H1 (cell line): Measurements from ENCODE around the gene GRXCR2. TPM values are rescaled to one million over a fixed set of nuclear protein-coding genes. Genes with fewer than 3 reads are reported as not detected.

Experiments
- CTCF ChIA-PET: fragments of 300-600 bp; sonication (Branson Sonifier 250); formaldehyde crosslinking; loops from one replicate; lab custom pipeline; 2021; ENCODE audit not compliant: partially characterized antibody; lab: Charles Lee
- POLR2A ChIA-PET: fragments of 300-600 bp; sonication (Branson Sonifier 250); formaldehyde crosslinking; loops from one replicate; lab custom pipeline; 2021; ENCODE audit warnings: inconsistent platforms; ENCODE audit not compliant: partially characterized antibody; lab: Charles Lee
- DNase-seq, 2 experiments: peaks; one replicate each; pipeline versions ENCODE4 v3.0.0 to v3.0.0-alpha.2; 2010 to 2022; ENCODE audit warnings: low spot score in 2 of 2, low read depth in 1 of 2, mixed read lengths in 1 of 2
- FAIRE-seq: peaks from 2 replicates; lab custom pipeline; 2011; peaks lifted over from hg19 to GRCh38; lab: Jason Lieb, UNC
- H2AFZ ChIP-seq: 2 replicates; pipeline ENCODE4 v1.8.1; 2012; ENCODE audit warnings: low read length, inconsistent platforms
- H2AK5ac ChIP-seq: 2 replicates; pipeline ENCODE4 v1.6.1; 2013; ENCODE audit warnings: low read depth, low read length
- H2BK120ac ChIP-seq: replicated peaks from 2 replicates; pipeline ENCODE3; 2013; ENCODE audit warnings: low read depth, low read length, inconsistent platforms
- H2BK12ac ChIP-seq: 2 replicates; pipeline ENCODE4 v1.6.1; 2013; ENCODE audit warnings: low read depth, low read length
- H2BK15ac ChIP-seq: 2 replicates; pipeline ENCODE4 v1.6.1; 2013; ENCODE audit warnings: low read length
- H2BK20ac ChIP-seq: 2 replicates; pipeline ENCODE4 v1.6.1; 2013; ENCODE audit warnings: low read length
- H2BK5ac ChIP-seq: 2 replicates; pipeline ENCODE4 v1.6.1; 2013; ENCODE audit warnings: low read depth, low read length
- H3K14ac ChIP-seq: 2 replicates; pipeline ENCODE4 v1.6.1; 2013; ENCODE audit warnings: inconsistent platforms; ENCODE audit not compliant: insufficient read length
- H3K18ac ChIP-seq: 2 replicates; pipeline ENCODE4 v1.6.1; 2013; ENCODE audit warnings: low read length; ENCODE audit errors: extremely low read depth
- H3K23ac ChIP-seq: 2 replicates; pipeline ENCODE4 v1.6.1; 2013; ENCODE audit warnings: inconsistent platforms; ENCODE audit not compliant: insufficient read length
- H3K23me2 ChIP-seq: 2 replicates; pipeline ENCODE4 v1.6.1; 2013; ENCODE audit warnings: low read depth, low read length
- H3K27ac ChIP-seq: 2 replicates; pipeline ENCODE4 v1.6.1; 2011; ENCODE audit warnings: low read depth, low read length, inconsistent platforms
- H3K27me3 ChIP-seq, 4 experiments: replicated peaks in 1 of 4; 1 replicate in 1 of 4; 2 replicates in 3 of 4; pipeline versions ENCODE4 v1.6.1 to v1.8.1; 2011 to 2013; ENCODE audit warnings: low read length in 3 of 4, mild to moderate bottlenecking in 3 of 4, inconsistent platforms in 2 of 4, mixed read lengths in 2 of 4, moderate library complexity in 1 of 4; ENCODE audit not compliant: control insufficient read depth in 3 of 4, insufficient read depth in 3 of 4; ENCODE audit errors: extremely low read depth in 1 of 4
- H3K36me3 ChIP-seq, 4 experiments: 2 replicates each; pipeline versions ENCODE4 v1.6.1 to v1.8.1; 2011 to 2013; ENCODE audit warnings: mild to moderate bottlenecking in 4 of 4, low read length in 3 of 4, moderate library complexity in 2 of 4, control low read depth in 1 of 4, inconsistent platforms in 1 of 4; ENCODE audit not compliant: insufficient read depth in 4 of 4, control insufficient read depth in 2 of 4
- H3K4ac ChIP-seq: replicated peaks from 2 replicates; pipeline ENCODE3; 2013; ENCODE audit warnings: low read length, low read depth, mixed read lengths, inconsistent platforms; ENCODE audit not compliant: insufficient read length
- H3K4me1 ChIP-seq, 4 experiments: replicated peaks in 1 of 4; 1 replicate in 1 of 4; 2 replicates in 3 of 4; pipeline versions ENCODE4 v1.6.1 to v1.8.1; 2011 to 2013; ENCODE audit warnings: low read length in 3 of 4, inconsistent platforms in 2 of 4, mixed read lengths in 1 of 4; ENCODE audit not compliant: insufficient read depth in 4 of 4, control insufficient read depth in 3 of 4
- H3K4me2 ChIP-seq, 2 experiments: 2 replicates each; pipeline versions ENCODE4 v1.6.1 to v1.8.1; 2011 to 2013; ENCODE audit warnings: low read depth in 2 of 2, low read length in 2 of 2, control low read depth in 1 of 2, inconsistent platforms in 1 of 2, mild to moderate bottlenecking in 1 of 2; ENCODE audit not compliant: insufficient read depth in 1 of 2
- H3K4me3 ChIP-seq, 4 experiments: fragments of 200-600, 300-600 bp in 1 of 4; sonication (generic), shearing (Covaris generic), sonication (Bioruptor Twin) in 1 of 4; 2 replicates each; pipeline versions ENCODE4 v1.5.1 to v1.8.1; 2011 to 2016; ENCODE audit warnings: low read length in 4 of 4, low read depth in 3 of 4, control low read depth in 2 of 4, inconsistent platforms in 2 of 4, mild to moderate bottlenecking in 2 of 4, mixed read lengths in 1 of 4, moderate library complexity in 1 of 4; ENCODE audit not compliant: insufficient read depth in 2 of 4; ENCODE audit errors: extremely low read depth in 1 of 4
- H3K56ac ChIP-seq: replicated peaks from 2 replicates; pipeline ENCODE3; 2013; ENCODE audit warnings: low read depth, mild to moderate bottlenecking, mixed read lengths, low read length, inconsistent platforms; ENCODE audit not compliant: insufficient read length
- H3K79me1 ChIP-seq: 2 replicates; pipeline ENCODE4 v1.6.1; 2013; ENCODE audit warnings: low read depth, low read length, control low read depth
- H3K79me2 ChIP-seq, 2 experiments: 2 replicates each; pipeline versions ENCODE4 v1.6.1 to v1.8.1; 2012 to 2013; ENCODE audit warnings: low read length in 2 of 2, mild to moderate bottlenecking in 2 of 2, inconsistent platforms in 1 of 2; ENCODE audit not compliant: insufficient read depth in 2 of 2, control insufficient read depth in 1 of 2
- H3K9ac ChIP-seq, 4 experiments: replicated peaks in 1 of 4; 1 replicate in 1 of 4; 2 replicates in 3 of 4; pipeline versions ENCODE4 v1.6.1 to v1.8.1; 2011 to 2013; ENCODE audit warnings: low read depth in 3 of 4, low read length in 3 of 4, control low read depth in 2 of 4, mild to moderate bottlenecking in 2 of 4, moderate library complexity in 2 of 4, inconsistent platforms in 1 of 4; ENCODE audit errors: extremely low read depth in 1 of 4
- H3K9me3 ChIP-seq, 2 experiments: 2 replicates each; pipeline versions ENCODE4 v1.6.1 to v1.8.1; 2012 to 2013; ENCODE audit warnings: mild to moderate bottlenecking in 2 of 2, moderate library complexity in 2 of 2, control low read depth in 1 of 2, inconsistent platforms in 1 of 2, low read depth in 1 of 2, low read length in 1 of 2, mixed read lengths in 1 of 2; ENCODE audit not compliant: insufficient read depth in 2 of 2
- H4K20me1 ChIP-seq, 2 experiments: replicated peaks in 1 of 2; 2 replicates each; pipeline versions ENCODE3 to v1.8.1; 2011 to 2013; ENCODE audit warnings: inconsistent platforms in 2 of 2, low read length in 2 of 2, mild to moderate bottlenecking in 1 of 2; ENCODE audit not compliant: insufficient read depth in 2 of 2, control insufficient read depth in 1 of 2
- H4K5ac ChIP-seq: 2 replicates; pipeline ENCODE4 v1.6.1; 2013; ENCODE audit warnings: low read length, low read depth, mixed read lengths, inconsistent platforms; ENCODE audit not compliant: insufficient read length
- H4K8ac ChIP-seq: 2 replicates; pipeline ENCODE4 v1.8.0; 2013; ENCODE audit warnings: mild to moderate bottlenecking, moderate library complexity, low read length, inconsistent platforms; ENCODE audit not compliant: insufficient read depth; ENCODE audit errors: extremely low read depth
- H4K91ac ChIP-seq: replicated peaks from 2 replicates; pipeline ENCODE3; 2013; ENCODE audit warnings: low read length, mixed read lengths, inconsistent platforms; ENCODE audit not compliant: insufficient read length
- GTF2F1 ChIP-seq: IDR thresholded peaks from 2 replicates; pipeline ENCODE4 v1.6.1; 2012; ENCODE audit warnings: low read depth, low read length, improper control_type of control experiment, borderline replicate concordance
- POLR2A ChIP-seq, 2 experiments: IDR thresholded peaks; 1 replicate in 1 of 2; 2 replicates in 1 of 2; pipeline ENCODE4 v1.6.1; 2011; ENCODE audit warnings: low read depth in 2 of 2, low read length in 2 of 2, mild to moderate bottlenecking in 2 of 2; ENCODE audit errors: control extremely low read depth in 1 of 2
- POLR2AphosphoS5 ChIP-seq: IDR thresholded peaks from 2 replicates; pipeline ENCODE4 v1.6.1; 2011; ENCODE audit warnings: low read depth, low read length
- RFX5 ChIP-seq: IDR thresholded peaks from 2 replicates; pipeline ENCODE4 v1.6.1; 2011; ENCODE audit warnings: low read depth, low read length, improper control_type of control experiment, borderline replicate concordance
- WGBS, 2 experiments: shearing (Covaris generic) in 1 of 2; methylation state at CpG; one replicate each; pipeline versions ENCODE4 v1.1.6 to v1.1.7; 2013 to 2015; ENCODE audit warnings: low lambda C conversion rate in 2 of 2, mixed read lengths in 2 of 2, inconsistent platforms in 1 of 2, low coverage in 1 of 2, missing lambda C conversion rate in 1 of 2; ENCODE audit not compliant: insufficient replicate concordance in 2 of 2, insufficient coverage in 1 of 2, insufficient read length in 1 of 2; ENCODE audit errors: extremely low coverage in 1 of 2, missing lambda C conversion rate in 1 of 2; 5-methylcytosine and 5-hydroxymethylcytosine counted together
- polyA plus RNA-seq, 7 experiments: library from polyadenylated mRNA; depleted of rRNA in 3 of 7; stranded (reverse) in 5 of 7; unstranded in 2 of 7; fragments of >200 nt in 5 of 7; fragments of 200-250 nt in 2 of 7; gene quantifications; 1 replicate in 5 of 7; 2 replicates in 1 of 7; 4 replicates in 1 of 7; pipeline versions ENCODE4 v1.2.1 to v1.2.3, GENCODE V29; 2011 to 2013; ENCODE audit warnings: missing spikeins in 2 of 7, mixed read lengths in 2 of 7
- total RNA-seq: library from RNA; stranded (reverse); fragmentation: NEBNext Ultra II Directional; extraction: Animal tissue kit (Norgen Biotek cat#: 25700); gene quantifications from 2 replicates; pipeline ENCODE4 v1.2.1, GENCODE V29; 2021

The GRXCR2 gene
- total and polyA plus RNA-seq, 2 of the 8 experiments (the other 6 are each of a cell fraction or from before 2014, with no cell fraction given) = not detected

- H2BK12ac ChIP-seq = no peak overlapping the region
- no peaks in the 10 kb centered on the region for H4K20me1 ChIP-seq
- H4K8ac ChIP-seq = no peak overlapping the region
- H3K18ac ChIP-seq = no peak overlapping the region
- H3K4ac ChIP-seq = no peak overlapping the region
- POLR2A ChIA-PET = no interaction called here
- H2BK15ac ChIP-seq = no peak overlapping the region
- CTCF ChIA-PET = interaction anchor here (0.9 to 2.2 kb wide), 4 partner anchors 9 to 174 kb away, joined by 3 to 9 read pairs (median 4); no protein-coding TSS in a partner anchor
- H4K5ac ChIP-seq = no peak overlapping the region
- no peaks in the 10 kb centered on the region for H3K4me1 ChIP-seq
- no peak overlapping the region for H2BK20ac ChIP-seq
- no peak overlapping the region for H3K14ac ChIP-seq
- no peaks in the 10 kb centered on the region for H3K79me2 ChIP-seq
- no peak overlapping the region for H3K27ac ChIP-seq
- H3K4me3 ChIP-seq = no peak overlapping the region
- H3K9me3 ChIP-seq = no peaks in the 10 kb centered on the region
- no peak overlapping the region for H4K91ac ChIP-seq
- H2AK5ac ChIP-seq = no peak overlapping the region
- H3K79me1 ChIP-seq = no peaks in the 10 kb centered on the region
- H3K56ac ChIP-seq = no peak overlapping the region
- 79% methylated on average over 1 of the region's 1 CpG; no CpG with 5 or more reads in 1 of the 2 experiments for WGBS, 2 experiments
- H3K36me3 ChIP-seq = no peaks in the 10 kb centered on the region; a peak in 1 of 8 replicates
- H2BK5ac ChIP-seq = no peak overlapping the region
- no peak overlapping the region for H3K23ac ChIP-seq
- no peak overlapping the region for H2AFZ ChIP-seq
- no peaks in the 10 kb centered on the region for H3K23me2 ChIP-seq
- no peaks in the 10 kb centered on the region for H3K27me3 ChIP-seq
- no peak overlapping the region for H2BK120ac ChIP-seq
- DNase-seq (no peak), FAIRE-seq (no peak)
- H3K9ac ChIP-seq = no peak overlapping the region
- H3K4me2 ChIP-seq = no peak overlapping the region
- TF ChIP-seq RFX5 = no peak
- TF ChIP-seq GTF2F1 = no peak
- no peak for TF ChIP-seq POLR2A (IDR thresholded peaks at IDR 0.05; ENCODE audit: control extremely low read depth in 1 of 2, low read depth in 2 of 2, low read length in 2 of 2)
- TF ChIP-seq POLR2AphosphoS5 = peak; percentile 38; the same call in 1 of the 2 replicates
Measured at GRCh38 chr5:145867806-145868205, 5.0 kb downstream of the GRXCR2 start.
